Measurements from ENCODE around the gene CACNB2. TPM values are rescaled to one million over a fixed set of nuclear protein-coding genes. Genes with fewer than 3 reads are reported as not detected.

The CACNB2 gene
- total RNA-seq, 1 experiment from 2014 or later: not detected

- ChIA-PET CTCF (no interaction called here), POLR2A (no interaction called here)
- DNase-seq (ENCODE audit: low read depth, low spot score) (no peak), ATAC-seq (no peak)
- in situ Hi-C loops (cut with HindIII; ENCODE audit: low pct_unique_long_range_greater_than_20kb, low sequenced_read_pairs): no loop called here
- no TSS peak for BruUV-seq (replicated peaks)
- no peaks in the 10 kb centered on the region for H3K4me1 ChIP-seq (ENCODE audit: control insufficient read depth, insufficient read depth, low read length)
- intact Hi-C loops (cut with micrococcal nuclease; ENCODE audit: unreplicated experiment): no loop called here
- TF ChIP-seq CTCF (IDR thresholded peaks at IDR 0.05) (no peak), POLR2AphosphoS5 (IDR thresholded peaks at IDR 0.05; ENCODE audit: low read depth, low read length) (no peak), REST (IDR thresholded peaks at IDR 0.05; ENCODE audit: insufficient read depth in 1 of 2, low read depth in 2 of 2, low read length in 1 of 2) (no peak), SIN3A (IDR thresholded peaks at IDR 0.05; ENCODE audit: borderline replicate concordance, insufficient read depth, low read depth, low read length) (no peak), TCF7L2 (IDR thresholded peaks at IDR 0.05; ENCODE audit: low read depth, low read length) (no peak)
- H3K27ac ChIP-seq (ENCODE audit: low read length): no peak overlapping the region
- no peaks in the 10 kb centered on the region for H3K36me3 ChIP-seq (ENCODE audit: control insufficient read depth, insufficient read depth, low read length)
- H3K27me3 ChIP-seq (ENCODE audit: control insufficient read depth, insufficient read depth, low read length): no peaks in the 10 kb centered on the region
- no peaks in the 10 kb centered on the region for H3K9me3 ChIP-seq (ENCODE audit: control insufficient read depth, insufficient read depth, low read depth, low read length)
- no peak overlapping the region for H3K4me3 ChIP-seq (ENCODE audit: low read depth in 2 of 2, low read length in 2 of 2)
Observed at GRCh38 chr10:18164093-18164492, 23.9 kb downstream of the CACNB2 start.

- Histone ChIP-seq H3K4me3 (ENCODE audit: low read depth in 2 of 2, low read length in 2 of 2) (no peak overlapping the region), H3K27ac (ENCODE audit: low read length) (no peak overlapping the region), H3K9me3 (ENCODE audit: control insufficient read depth, insufficient read depth, low read depth, low read length) (no peaks in the 10 kb centered on the region), H3K4me1 (ENCODE audit: control insufficient read depth, insufficient read depth, low read length) (no peaks in the 10 kb centered on the region), H3K27me3 (ENCODE audit: control insufficient read depth, insufficient read depth, low read length) (no peaks in the 10 kb centered on the region), H3K36me3 (ENCODE audit: control insufficient read depth, insufficient read depth, low read length) (no peaks in the 10 kb centered on the region)
- DNase-seq (ENCODE audit: low read depth, low spot score) (no peak), ATAC-seq (no peak)
- in situ Hi-C loops (cut with HindIII; ENCODE audit: low pct_unique_long_range_greater_than_20kb, low sequenced_read_pairs): no loop called here
- POLR2A ChIA-PET: no interaction called here
- intact Hi-C loops (cut with micrococcal nuclease; ENCODE audit: unreplicated experiment): no loop called here
- CTCF ChIA-PET: no interaction called here
- TF ChIP-seq REST (IDR thresholded peaks at IDR 0.05; ENCODE audit: insufficient read depth in 1 of 2, low read depth in 2 of 2, low read length in 1 of 2): no peak
- no peak for TF ChIP-seq SIN3A (IDR thresholded peaks at IDR 0.05; ENCODE audit: borderline replicate concordance, insufficient read depth, low read depth, low read length)
- no peak for TF ChIP-seq POLR2AphosphoS5 (IDR thresholded peaks at IDR 0.05; ENCODE audit: low read depth, low read length)
- no peak for TF ChIP-seq CTCF (IDR thresholded peaks at IDR 0.05)
- no peak for TF ChIP-seq TCF7L2 (IDR thresholded peaks at IDR 0.05; ENCODE audit: low read depth, low read length)
- no TSS peak for BruUV-seq (replicated peaks)
Observed at GRCh38 chr10:18164748-18165361, 24.6 kb downstream of the CACNB2 start.

Data from Panc1 (cell line).